ENCODE data around the gene CORIN.
"Not testable (repeated sequence)": the region's sequence is repeated elsewhere in the genome, so short reads cannot be mapped to it uniquely, and the experiment has no call there.

Gene CORIN

GRCh38 chr4:47784222-47784621, 53.6 kb downstream of the CORIN start:
- H3K4me3 ChIP-seq (ENCODE audit: low read length in 2 of 2): no peak overlapping the region
- H3K27ac ChIP-seq (ENCODE audit: low read depth in 2 of 2, low read length in 2 of 2): no peak overlapping the region
- no peaks in the 10 kb centered on the region for H3K27me3 ChIP-seq (ENCODE audit: control insufficient read depth in 2 of 2, insufficient read depth in 2 of 2, low read length in 2 of 2)
- H3K9ac ChIP-seq (ENCODE audit: low read depth in 1 of 2, low read length in 2 of 2): no peak overlapping the region
- H3K4me1 ChIP-seq (ENCODE audit: control insufficient read depth in 2 of 2, insufficient read depth in 2 of 2, low read length in 2 of 2): no peaks in the 10 kb centered on the region
- H3K9me3 ChIP-seq (ENCODE audit: control insufficient read depth in 2 of 2, low read length in 2 of 2): no peaks in the 10 kb centered on the region
- no peaks in the 10 kb centered on the region for H3K36me3 ChIP-seq (ENCODE audit: control insufficient read depth in 2 of 2, insufficient read depth in 2 of 2, low read length in 2 of 2)

GRCh38 chr4:47776353-47776752, 61.5 kb downstream of the CORIN start:
- Histone ChIP-seq H3K9ac (ENCODE audit: low read depth in 1 of 2, low read length in 2 of 2) (no peak overlapping the region), H3K27me3 (ENCODE audit: control insufficient read depth in 2 of 2, insufficient read depth in 2 of 2, low read length in 2 of 2) (no peaks in the 10 kb centered on the region), H3K36me3 (ENCODE audit: control insufficient read depth in 2 of 2, insufficient read depth in 2 of 2, low read length in 2 of 2) (no peaks in the 10 kb centered on the region), H3K4me3 (ENCODE audit: low read length in 2 of 2) (no peak overlapping the region), H3K4me1 (ENCODE audit: control insufficient read depth in 2 of 2, insufficient read depth in 2 of 2, low read length in 2 of 2) (no peaks in the 10 kb centered on the region), H3K27ac (ENCODE audit: low read depth in 2 of 2, low read length in 2 of 2) (no peak overlapping the region), H3K9me3 (ENCODE audit: control insufficient read depth in 2 of 2, low read length in 2 of 2) (no peaks in the 10 kb centered on the region)

GRCh38 chr4:47774079-47774478, 63.8 kb downstream of the CORIN start:
- no peaks in the 10 kb centered on the region for H3K36me3 ChIP-seq (ENCODE audit: control insufficient read depth in 2 of 2, insufficient read depth in 2 of 2, low read length in 2 of 2)
- no peaks in the 10 kb centered on the region for H3K9me3 ChIP-seq (ENCODE audit: control insufficient read depth in 2 of 2, low read length in 2 of 2)
- no peaks in the 10 kb centered on the region for H3K4me1 ChIP-seq (ENCODE audit: control insufficient read depth in 2 of 2, insufficient read depth in 2 of 2, low read length in 2 of 2)

GRCh38 chr4:47771020-47771419, 66.8 kb downstream of the CORIN start:
- H3K9ac ChIP-seq (ENCODE audit: low read depth in 1 of 2, low read length in 2 of 2): no peak overlapping the region
- no peak overlapping the region for H3K4me3 ChIP-seq (ENCODE audit: low read length in 2 of 2)
- no peaks in the 10 kb centered on the region for H3K36me3 ChIP-seq (ENCODE audit: control insufficient read depth in 2 of 2, insufficient read depth in 2 of 2, low read length in 2 of 2)
- H3K27me3 ChIP-seq (ENCODE audit: control insufficient read depth in 2 of 2, insufficient read depth in 2 of 2, low read length in 2 of 2): no peaks in the 10 kb centered on the region
- no peaks in the 10 kb centered on the region for H3K4me1 ChIP-seq (ENCODE audit: control insufficient read depth in 2 of 2, insufficient read depth in 2 of 2, low read length in 2 of 2)
- no peak overlapping the region for H3K27ac ChIP-seq (ENCODE audit: low read depth in 2 of 2, low read length in 2 of 2)
- H3K9me3 ChIP-seq (ENCODE audit: control insufficient read depth in 2 of 2, low read length in 2 of 2): no peaks in the 10 kb centered on the region

More at GRCh38 chr4:47774079-47774478, 63.8 kb downstream of the CORIN start:
- no peak overlapping the region for H3K27ac ChIP-seq (ENCODE audit: low read depth in 2 of 2, low read length in 2 of 2)
- H3K9ac ChIP-seq (ENCODE audit: low read depth in 1 of 2, low read length in 2 of 2): no peak overlapping the region
- no peaks in the 10 kb centered on the region for H3K27me3 ChIP-seq (ENCODE audit: control insufficient read depth in 2 of 2, insufficient read depth in 2 of 2, low read length in 2 of 2)
- H3K4me3 ChIP-seq (ENCODE audit: low read length in 2 of 2): no peak overlapping the region

GRCh38 chr4:47767956-47768355, 69.9 kb downstream of the CORIN start:
- H3K4me3 ChIP-seq (ENCODE audit: low read length in 2 of 2); H3K27ac ChIP-seq (ENCODE audit: low read depth in 2 of 2, low read length in 2 of 2): not testable (repeated sequence)

GRCh38 chr4:47763279-47763678, 74.6 kb downstream of the CORIN start:
- Histone ChIP-seq H3K4me1 (ENCODE audit: control insufficient read depth in 2 of 2, insufficient read depth in 2 of 2, low read length in 2 of 2) (no peaks in the 10 kb centered on the region), H3K27ac (ENCODE audit: low read depth in 2 of 2, low read length in 2 of 2) (no peak overlapping the region), H3K9me3 (ENCODE audit: control insufficient read depth in 2 of 2, low read length in 2 of 2) (no peaks in the 10 kb centered on the region), H3K36me3 (ENCODE audit: control insufficient read depth in 2 of 2, insufficient read depth in 2 of 2, low read length in 2 of 2) (no peaks in the 10 kb centered on the region), H3K27me3 (ENCODE audit: control insufficient read depth in 2 of 2, insufficient read depth in 2 of 2, low read length in 2 of 2) (no peaks in the 10 kb centered on the region), H3K4me3 (ENCODE audit: low read length in 2 of 2) (no peak overlapping the region), H3K9ac (ENCODE audit: low read depth in 1 of 2, low read length in 2 of 2) (no peak overlapping the region)

More at GRCh38 chr4:47767956-47768355, 69.9 kb downstream of the CORIN start:
- not testable (repeated sequence) for H3K9ac ChIP-seq (ENCODE audit: low read depth in 1 of 2, low read length in 2 of 2); H3K36me3 ChIP-seq (ENCODE audit: control insufficient read depth in 2 of 2, insufficient read depth in 2 of 2, low read length in 2 of 2); H3K9me3 ChIP-seq (ENCODE audit: control insufficient read depth in 2 of 2, low read length in 2 of 2); H3K4me1 ChIP-seq (ENCODE audit: control insufficient read depth in 2 of 2, insufficient read depth in 2 of 2, low read length in 2 of 2); H3K27me3 ChIP-seq (ENCODE audit: control insufficient read depth in 2 of 2, insufficient read depth in 2 of 2, low read length in 2 of 2)

GRCh38 chr4:47762376-47763266, 75.2 kb downstream of the CORIN start:
- H3K27me3 ChIP-seq (ENCODE audit: control insufficient read depth in 2 of 2, insufficient read depth in 2 of 2, low read length in 2 of 2): no peaks in the 10 kb centered on the region
- no peak overlapping the region for H3K4me3 ChIP-seq (ENCODE audit: low read length in 2 of 2)
- no peak overlapping the region for H3K27ac ChIP-seq (ENCODE audit: low read depth in 2 of 2, low read length in 2 of 2)
- no peaks in the 10 kb centered on the region for H3K36me3 ChIP-seq (ENCODE audit: control insufficient read depth in 2 of 2, insufficient read depth in 2 of 2, low read length in 2 of 2)
- no peaks in the 10 kb centered on the region for H3K9me3 ChIP-seq (ENCODE audit: control insufficient read depth in 2 of 2, low read length in 2 of 2)
- no peaks in the 10 kb centered on the region for H3K4me1 ChIP-seq (ENCODE audit: control insufficient read depth in 2 of 2, insufficient read depth in 2 of 2, low read length in 2 of 2)
- no peak overlapping the region for H3K9ac ChIP-seq (ENCODE audit: low read depth in 1 of 2, low read length in 2 of 2)

GRCh38 chr4:47753316-47753715, 84.6 kb downstream of the CORIN start:
- not testable (repeated sequence) for H3K27me3 ChIP-seq (ENCODE audit: control insufficient read depth in 2 of 2, insufficient read depth in 2 of 2, low read length in 2 of 2); H3K9me3 ChIP-seq (ENCODE audit: control insufficient read depth in 2 of 2, low read length in 2 of 2); H3K9ac ChIP-seq (ENCODE audit: low read depth in 1 of 2, low read length in 2 of 2); H3K36me3 ChIP-seq (ENCODE audit: control insufficient read depth in 2 of 2, insufficient read depth in 2 of 2, low read length in 2 of 2); H3K27ac ChIP-seq (ENCODE audit: low read depth in 2 of 2, low read length in 2 of 2); H3K4me3 ChIP-seq (ENCODE audit: low read length in 2 of 2); H3K4me1 ChIP-seq (ENCODE audit: control insufficient read depth in 2 of 2, insufficient read depth in 2 of 2, low read length in 2 of 2)

GRCh38 chr4:47752214-47752613, 85.7 kb downstream of the CORIN start:
- H3K9me3 ChIP-seq (ENCODE audit: control insufficient read depth in 2 of 2, low read length in 2 of 2): no peaks in the 10 kb centered on the region
- H3K4me3 ChIP-seq (ENCODE audit: low read length in 2 of 2): no peak overlapping the region
- H3K36me3 ChIP-seq (ENCODE audit: control insufficient read depth in 2 of 2, insufficient read depth in 2 of 2, low read length in 2 of 2): no peaks in the 10 kb centered on the region
- no peak overlapping the region for H3K9ac ChIP-seq (ENCODE audit: low read depth in 1 of 2, low read length in 2 of 2)
- no peaks in the 10 kb centered on the region for H3K4me1 ChIP-seq (ENCODE audit: control insufficient read depth in 2 of 2, insufficient read depth in 2 of 2, low read length in 2 of 2)
- no peaks in the 10 kb centered on the region for H3K27me3 ChIP-seq (ENCODE audit: control insufficient read depth in 2 of 2, insufficient read depth in 2 of 2, low read length in 2 of 2)
- no peak overlapping the region for H3K27ac ChIP-seq (ENCODE audit: low read depth in 2 of 2, low read length in 2 of 2)

- no peaks in the 10 kb centered on the region for H3K36me3 ChIP-seq (ENCODE audit: control insufficient read depth in 2 of 2, insufficient read depth in 2 of 2, low read length in 2 of 2)
- H3K4me1 ChIP-seq (ENCODE audit: control insufficient read depth in 2 of 2, insufficient read depth in 2 of 2, low read length in 2 of 2): no peaks in the 10 kb centered on the region
- H3K27ac ChIP-seq (ENCODE audit: low read depth in 2 of 2, low read length in 2 of 2): no peak overlapping the region
- no peak overlapping the region for H3K4me3 ChIP-seq (ENCODE audit: low read length in 2 of 2)
- no peaks in the 10 kb centered on the region for H3K9me3 ChIP-seq (ENCODE audit: control insufficient read depth in 2 of 2, low read length in 2 of 2)
- H3K9ac ChIP-seq (ENCODE audit: low read depth in 1 of 2, low read length in 2 of 2): no peak overlapping the region
- H3K27me3 ChIP-seq (ENCODE audit: control insufficient read depth in 2 of 2, insufficient read depth in 2 of 2, low read length in 2 of 2): no peaks in the 10 kb centered on the region
Measured at GRCh38 chr4:47750788-47751187, 87.1 kb downstream of the CORIN start.
